NB4 (cell line): Measurements from ENCODE around the gene RARRES2.

ENCODE experiments used
- DNase-seq: peaks from one replicate; pipeline ENCODE4 v3.0.0; 2010; ENCODE audit warnings: low read depth
- H3K4me3 ChIP-seq: one replicate; pipeline ENCODE4 v1.5.1; 2011; ENCODE audit warnings: mild to moderate bottlenecking, low read depth, low read length, moderate library complexity
- MYC ChIP-seq: IDR thresholded peaks from 2 replicates; pipeline ENCODE4 v1.6.1; 2011; ENCODE audit warnings: low read depth, low read length
- POLR2A ChIP-seq: IDR thresholded peaks from 2 replicates; pipeline ENCODE4 v1.6.1; 2011; ENCODE audit warnings: mild to moderate bottlenecking; ENCODE audit not compliant: insufficient read length; ENCODE audit errors: extremely low read depth
- TF ChIP-seq, protein P1 (sequence below): IDR thresholded peaks from one replicate; pipeline ENCODE4 v1.5.1; 2012; ENCODE audit warnings: low read depth, low read length
- TF ChIP-seq, protein P2 (sequence below): IDR thresholded peaks from 2 replicates; pipeline ENCODE4 v1.6.1; 2011; ENCODE audit warnings: low read depth, low read length

Gene RARRES2

DNA sequence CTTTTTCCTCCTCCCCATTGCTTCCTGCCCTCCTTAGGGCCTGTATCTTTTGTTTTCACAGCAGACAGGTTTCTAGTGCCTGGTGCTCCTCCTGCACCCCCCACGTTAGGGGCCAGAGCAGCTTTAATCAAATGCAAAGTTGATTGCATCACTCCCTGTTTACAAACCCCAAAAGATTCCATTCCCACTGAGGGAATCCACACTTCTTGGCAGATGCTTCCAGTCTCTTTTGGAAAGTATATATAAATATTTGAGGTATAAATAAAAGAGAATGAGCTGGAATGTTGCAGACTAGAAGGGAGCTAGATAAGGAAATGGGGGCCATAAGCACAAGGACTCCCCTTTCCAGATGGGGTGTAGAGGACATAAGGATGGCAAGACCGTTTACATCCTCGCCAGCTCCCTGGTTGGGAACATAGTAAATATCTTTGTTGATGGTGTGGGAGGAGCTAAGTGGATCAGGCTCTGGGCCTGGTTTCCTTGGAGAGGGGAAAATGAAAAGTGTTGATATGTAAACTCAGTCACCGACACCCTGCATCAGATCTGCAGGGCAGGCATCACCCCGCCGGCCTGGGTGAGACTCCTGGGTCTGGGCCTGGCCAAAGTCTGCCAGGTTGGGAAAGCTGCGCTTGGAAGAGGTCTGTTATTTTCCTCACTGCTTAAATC, 6.2 kb downstream of the RARRES2 start:
- H3K4me3 ChIP-seq = no peak overlapping the region
- TF ChIP-seq, protein P1, sequence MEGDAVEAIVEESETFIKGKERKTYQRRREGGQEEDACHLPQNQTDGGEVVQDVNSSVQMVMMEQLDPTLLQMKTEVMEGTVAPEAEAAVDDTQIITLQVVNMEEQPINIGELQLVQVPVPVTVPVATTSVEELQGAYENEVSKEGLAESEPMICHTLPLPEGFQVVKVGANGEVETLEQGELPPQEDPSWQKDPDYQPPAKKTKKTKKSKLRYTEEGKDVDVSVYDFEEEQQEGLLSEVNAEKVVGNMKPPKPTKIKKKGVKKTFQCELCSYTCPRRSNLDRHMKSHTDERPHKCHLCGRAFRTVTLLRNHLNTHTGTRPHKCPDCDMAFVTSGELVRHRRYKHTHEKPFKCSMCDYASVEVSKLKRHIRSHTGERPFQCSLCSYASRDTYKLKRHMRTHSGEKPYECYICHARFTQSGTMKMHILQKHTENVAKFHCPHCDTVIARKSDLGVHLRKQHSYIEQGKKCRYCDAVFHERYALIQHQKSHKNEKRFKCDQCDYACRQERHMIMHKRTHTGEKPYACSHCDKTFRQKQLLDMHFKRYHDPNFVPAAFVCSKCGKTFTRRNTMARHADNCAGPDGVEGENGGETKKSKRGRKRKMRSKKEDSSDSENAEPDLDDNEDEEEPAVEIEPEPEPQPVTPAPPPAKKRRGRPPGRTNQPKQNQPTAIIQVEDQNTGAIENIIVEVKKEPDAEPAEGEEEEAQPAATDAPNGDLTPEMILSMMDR = no peak
- TF ChIP-seq, protein P2, sequence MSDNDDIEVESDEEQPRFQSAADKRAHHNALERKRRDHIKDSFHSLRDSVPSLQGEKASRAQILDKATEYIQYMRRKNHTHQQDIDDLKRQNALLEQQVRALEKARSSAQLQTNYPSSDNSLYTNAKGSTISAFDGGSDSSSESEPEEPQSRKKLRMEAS = no peak
- TF ChIP-seq MYC = no peak
- TF ChIP-seq POLR2A = no peak
- DNase-seq = no peak

DNA sequence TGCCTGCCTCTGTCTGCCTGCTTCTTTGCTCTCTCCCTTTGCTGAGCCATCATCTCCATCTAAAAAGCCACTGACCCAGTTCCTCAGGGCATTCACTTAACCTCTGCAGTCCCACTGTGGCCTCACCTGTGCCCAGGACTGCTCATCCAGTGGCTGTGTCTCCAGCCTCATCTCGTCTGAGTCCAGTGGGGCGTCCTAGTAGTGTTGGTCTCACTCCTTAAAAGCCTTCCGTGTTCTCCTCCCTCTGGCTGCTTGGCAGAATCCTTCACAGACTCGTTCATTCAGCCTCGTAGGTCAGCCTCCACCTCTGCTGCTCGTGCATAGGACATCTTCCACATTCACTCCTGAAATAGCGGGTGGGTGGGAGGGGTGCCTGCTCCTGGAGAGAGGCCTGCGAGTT, 7.3 kb downstream of the RARRES2 start:
- H3K4me3 ChIP-seq = no peak overlapping the region
- no peak for DNase-seq
- TF ChIP-seq, protein P2 = no peak
- TF ChIP-seq POLR2A = no peak
- TF ChIP-seq, protein P1 = no peak
- TF ChIP-seq MYC = no peak

DNA sequence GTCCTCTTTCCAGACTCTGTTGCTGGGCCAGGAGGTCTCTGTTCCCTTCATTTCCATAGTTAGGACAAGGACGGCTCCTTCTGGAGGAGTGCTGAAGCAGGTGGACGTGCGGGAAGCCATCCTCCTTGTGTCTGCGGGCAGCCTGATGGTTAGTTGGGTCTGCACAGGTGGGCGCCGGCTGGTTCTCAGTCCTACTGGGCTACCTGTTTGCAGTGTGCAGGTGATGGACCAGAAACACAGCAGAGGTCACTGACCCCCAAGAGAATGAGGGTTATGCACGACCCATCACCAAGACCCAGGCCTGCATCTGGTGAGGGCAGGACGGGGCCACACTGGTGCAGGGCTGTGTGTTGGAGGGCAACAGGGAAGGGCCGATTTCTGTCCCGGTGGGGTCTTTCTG, 7.8 kb downstream of the RARRES2 start:
- H3K4me3 ChIP-seq = no peak overlapping the region
- TF ChIP-seq MYC = no peak
- TF ChIP-seq, protein P2 = no peak
- no peak for TF ChIP-seq POLR2A
- TF ChIP-seq, protein P1 = no peak
- no peak for DNase-seq

DNA sequence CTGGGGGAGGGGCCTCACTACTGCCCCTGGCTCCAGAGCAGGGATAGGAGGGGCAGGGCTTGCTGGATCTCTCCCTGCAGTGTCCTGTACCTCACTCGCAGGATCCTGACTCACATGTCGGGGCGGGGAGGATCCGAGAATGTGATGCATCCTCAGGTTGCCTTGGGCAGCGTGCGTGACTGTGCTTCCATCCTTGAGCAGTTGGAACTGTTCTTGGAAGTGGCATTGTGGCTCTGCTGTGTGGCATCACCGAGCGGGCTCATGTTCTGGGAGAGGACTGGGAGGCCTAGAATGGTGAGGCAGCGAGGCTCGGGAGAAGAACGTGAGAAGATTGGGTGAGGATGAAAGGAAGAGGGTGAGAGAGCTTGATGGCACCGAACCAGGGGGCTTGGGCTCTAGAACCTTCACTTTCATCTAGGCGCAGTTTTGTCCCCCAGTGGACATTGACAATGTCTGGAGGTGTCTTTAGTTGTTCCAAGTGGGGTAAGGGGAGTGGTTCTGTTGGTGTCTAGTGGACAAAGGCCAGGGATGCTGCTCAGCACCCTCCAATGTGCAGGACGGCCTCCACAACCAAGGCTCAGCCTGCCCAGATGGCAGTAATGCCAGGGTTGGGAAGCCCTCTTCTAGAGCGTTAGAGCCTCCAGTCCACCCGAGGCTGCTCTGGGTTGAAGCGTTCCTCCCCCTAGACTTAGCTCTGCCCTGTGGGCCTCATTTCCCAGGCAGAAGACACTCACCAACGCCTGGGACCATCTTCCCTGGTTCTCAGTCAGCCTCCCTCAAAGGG, 8.4 kb downstream of the RARRES2 start:
- TF ChIP-seq MYC = no peak
- TF ChIP-seq POLR2A = no peak
- TF ChIP-seq, protein P1 = no peak
- TF ChIP-seq, protein P2 = no peak
- DNase-seq = no peak
- H3K4me3 ChIP-seq = no peak overlapping the region

DNA sequence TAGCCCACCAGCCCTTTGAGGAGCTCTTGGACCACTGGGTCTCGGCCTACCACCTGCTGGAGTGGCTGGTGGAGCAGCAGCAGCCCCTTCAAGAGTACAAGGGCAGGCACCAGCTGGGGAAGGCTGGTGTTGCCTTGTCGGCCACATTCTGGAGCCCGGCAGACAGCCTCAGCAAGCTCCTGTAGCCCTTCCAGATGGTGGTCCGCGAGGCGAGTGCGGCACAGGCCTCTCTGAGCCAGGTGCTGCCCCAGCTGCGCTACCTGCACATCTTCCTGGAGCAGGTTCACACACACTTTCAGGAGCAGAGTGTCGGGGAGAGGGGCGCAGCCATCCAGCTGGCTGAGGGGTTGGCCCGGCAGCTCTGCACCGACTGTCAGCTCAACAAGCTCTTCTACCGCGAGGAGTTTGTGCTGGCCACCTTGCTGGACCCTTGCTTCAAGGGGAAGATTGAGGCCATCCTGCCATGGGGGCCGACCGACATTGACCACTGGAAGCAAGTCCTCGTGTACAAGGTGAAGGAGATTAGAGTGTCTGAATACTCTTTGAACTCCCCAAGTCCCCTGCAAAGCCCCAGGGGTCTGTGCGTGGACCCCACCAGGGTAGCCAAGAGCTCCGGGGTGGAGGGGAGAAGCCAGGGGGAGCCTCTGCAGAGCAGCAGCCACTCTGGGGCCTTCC, 11.1 kb downstream of the RARRES2 start:
- TF ChIP-seq MYC (no peak), POLR2A (no peak)
- TF ChIP-seq, protein P1 = no peak
- TF ChIP-seq, protein P2 = no peak
- no peak for DNase-seq

More for the DNA sequence above, 11.1 kb downstream of the RARRES2 start:
- no peak overlapping the region for H3K4me3 ChIP-seq
